ENCODE results near the gene PARG. TPM values are rescaled to one million over a fixed set of nuclear protein-coding genes. Genes with fewer than 3 reads are reported as not detected.

The PARG gene
- polyA plus RNA-seq, 1 experiment: 8.1 TPM

DNA sequence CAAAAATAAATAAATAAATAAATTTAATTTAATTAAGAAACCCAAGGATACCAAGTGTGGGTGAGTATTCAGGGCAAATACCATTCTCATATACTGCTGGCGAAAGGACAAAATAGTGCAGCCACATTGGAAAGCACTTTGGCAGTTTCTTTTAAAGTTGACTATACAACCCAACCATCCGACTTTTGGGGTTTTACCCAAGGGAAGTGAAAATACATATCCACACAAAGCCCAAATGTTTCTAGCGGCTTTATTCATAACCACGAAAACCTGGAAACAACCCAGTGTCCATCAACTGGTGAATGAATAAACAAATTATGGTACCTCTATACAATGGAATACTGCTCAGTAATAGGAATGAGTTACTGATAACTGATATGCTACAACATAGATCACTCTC is 143.6 kb downstream of the PARG start:
- TF ChIP-seq, protein P1, sequence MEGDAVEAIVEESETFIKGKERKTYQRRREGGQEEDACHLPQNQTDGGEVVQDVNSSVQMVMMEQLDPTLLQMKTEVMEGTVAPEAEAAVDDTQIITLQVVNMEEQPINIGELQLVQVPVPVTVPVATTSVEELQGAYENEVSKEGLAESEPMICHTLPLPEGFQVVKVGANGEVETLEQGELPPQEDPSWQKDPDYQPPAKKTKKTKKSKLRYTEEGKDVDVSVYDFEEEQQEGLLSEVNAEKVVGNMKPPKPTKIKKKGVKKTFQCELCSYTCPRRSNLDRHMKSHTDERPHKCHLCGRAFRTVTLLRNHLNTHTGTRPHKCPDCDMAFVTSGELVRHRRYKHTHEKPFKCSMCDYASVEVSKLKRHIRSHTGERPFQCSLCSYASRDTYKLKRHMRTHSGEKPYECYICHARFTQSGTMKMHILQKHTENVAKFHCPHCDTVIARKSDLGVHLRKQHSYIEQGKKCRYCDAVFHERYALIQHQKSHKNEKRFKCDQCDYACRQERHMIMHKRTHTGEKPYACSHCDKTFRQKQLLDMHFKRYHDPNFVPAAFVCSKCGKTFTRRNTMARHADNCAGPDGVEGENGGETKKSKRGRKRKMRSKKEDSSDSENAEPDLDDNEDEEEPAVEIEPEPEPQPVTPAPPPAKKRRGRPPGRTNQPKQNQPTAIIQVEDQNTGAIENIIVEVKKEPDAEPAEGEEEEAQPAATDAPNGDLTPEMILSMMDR (IDR thresholded peaks at IDR 0.05; ENCODE audit: insufficient read depth, low read depth, low read length): no peak
- CTCF ChIA-PET: no interaction called here
- POLR2A ChIA-PET: no interaction called here
- H3K27me3 ChIP-seq (ENCODE audit: control insufficient read depth, insufficient read depth, low read length): no peaks in the 10 kb centered on the region
- H3K4me3 ChIP-seq (ENCODE audit: low read depth, low read length): no peak overlapping the region
- no peak for DNase-seq (ENCODE audit: low read depth)
- no peaks in the 10 kb centered on the region for H3K36me3 ChIP-seq (ENCODE audit: control insufficient read depth, insufficient read depth, low read length)

DNA sequence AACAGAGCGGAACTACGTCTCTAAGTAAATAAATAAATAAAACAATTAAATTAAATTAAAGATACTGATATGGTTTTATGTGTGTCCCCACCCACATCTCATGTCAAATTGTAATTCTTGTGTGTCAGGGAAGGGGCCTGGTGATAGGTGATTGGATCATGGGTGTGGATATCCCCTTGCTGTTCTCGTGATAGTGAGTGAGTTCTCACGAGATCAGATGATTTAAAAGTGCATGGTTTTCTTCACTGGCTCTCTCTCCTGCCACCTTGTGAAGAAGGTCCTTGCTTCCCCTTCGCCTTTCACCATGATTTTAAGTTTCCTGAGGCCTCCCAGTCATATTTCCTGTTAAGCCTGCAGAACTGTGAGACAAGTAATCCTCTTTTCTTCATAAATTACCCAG is 150.7 kb downstream of the PARG start:
- Histone ChIP-seq H3K36me3 (ENCODE audit: control insufficient read depth, insufficient read depth, low read length) (no peaks in the 10 kb centered on the region), H3K27me3 (ENCODE audit: control insufficient read depth, insufficient read depth, low read length) (peaks cover 2% of the 10 kb centered on the region; the same call in 1 of the 2 replicates), H3K4me3 (ENCODE audit: low read depth, low read length) (no peak overlapping the region)
- DNase-seq (ENCODE audit: low read depth): no peak
- POLR2A ChIA-PET: no interaction called here
- TF ChIP-seq, protein P1 (IDR thresholded peaks at IDR 0.05; ENCODE audit: insufficient read depth, low read depth, low read length): no peak
- CTCF ChIA-PET: no interaction called here

DNA sequence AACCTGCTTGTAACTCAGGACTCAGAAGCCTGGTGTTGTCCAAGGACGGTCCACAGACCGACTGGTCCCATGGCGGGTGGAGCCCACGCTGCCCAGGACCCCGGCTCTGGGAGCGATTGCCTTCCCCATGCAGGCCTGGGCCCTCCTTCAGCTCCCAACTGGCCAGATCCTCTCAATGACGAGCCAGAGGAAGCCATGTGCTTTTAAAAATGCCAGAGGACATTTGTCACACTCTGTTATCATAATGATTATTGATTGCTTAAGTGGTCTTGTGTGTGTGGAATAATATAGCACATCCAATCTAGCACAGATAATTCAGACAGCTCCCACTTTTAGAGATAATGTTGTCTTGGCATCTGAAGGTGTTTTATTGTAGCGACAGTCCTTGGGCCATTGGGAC is 157.1 kb downstream of the PARG start:
- TF ChIP-seq, protein P1 (IDR thresholded peaks at IDR 0.05; ENCODE audit: insufficient read depth, low read depth, low read length): no peak
- CTCF ChIA-PET: no interaction called here
- POLR2A ChIA-PET: no interaction called here

GRCh38 chr10:49783645-49784044 is 158.2 kb downstream of the PARG start:
- CTCF ChIA-PET: no interaction called here
- no peak for DNase-seq (ENCODE audit: low read depth)

More for the DNA sequence above, 157.1 kb downstream of the PARG start:
- H3K4me3 ChIP-seq (ENCODE audit: low read depth, low read length): no peak overlapping the region
- no peak for DNase-seq (ENCODE audit: low read depth)
- H3K36me3 ChIP-seq (ENCODE audit: control insufficient read depth, insufficient read depth, low read length): no peaks in the 10 kb centered on the region
- H3K27me3 ChIP-seq (ENCODE audit: control insufficient read depth, insufficient read depth, low read length): peaks cover 2% of the 10 kb centered on the region; the same call in 1 of the 2 replicates

GRCh38 chr10:49781247-49781646 is 160.6 kb downstream of the PARG start:
- Histone ChIP-seq H3K27me3 (ENCODE audit: control insufficient read depth, insufficient read depth, low read length) (peaks cover 2% of the 10 kb centered on the region; the same call in 1 of the 2 replicates), H3K36me3 (ENCODE audit: control insufficient read depth, insufficient read depth, low read length) (no peaks in the 10 kb centered on the region), H3K4me3 (ENCODE audit: low read depth, low read length) (no peak overlapping the region)
- TF ChIP-seq, protein P1 (IDR thresholded peaks at IDR 0.05; ENCODE audit: insufficient read depth, low read depth, low read length): no peak
- CTCF ChIA-PET: interaction anchor here (1.1 kb wide), 2 partner anchors 9 to 11 kb away, joined by 3 read pairs; no protein-coding TSS in a partner anchor
- POLR2A ChIA-PET: no interaction called here
- no peak for DNase-seq (ENCODE audit: low read depth)

More at GRCh38 chr10:49783645-49784044, 158.2 kb downstream of the PARG start:
- Histone ChIP-seq H3K36me3 (ENCODE audit: control insufficient read depth, insufficient read depth, low read length) (no peaks in the 10 kb centered on the region), H3K27me3 (ENCODE audit: control insufficient read depth, insufficient read depth, low read length) (peaks cover 2% of the 10 kb centered on the region; the same call in 1 of the 2 replicates), H3K4me3 (ENCODE audit: low read depth, low read length) (no peak overlapping the region)
- TF ChIP-seq, protein P1 (IDR thresholded peaks at IDR 0.05; ENCODE audit: insufficient read depth, low read depth, low read length): no peak
- POLR2A ChIA-PET: no interaction called here
